ENCODE data around the gene PDE3B. TPM values are rescaled to one million over a fixed set of nuclear protein-coding genes. Genes with fewer than 3 reads are reported as not detected.
"Not testable (repeated sequence)": the region's sequence is repeated elsewhere in the genome, so short reads cannot be mapped to it uniquely, and the experiment has no call there.

PDE3B gene
- total RNA-seq, 2 donors from 2014 or later, result 21.1 to 23.4 TPM

DNA sequence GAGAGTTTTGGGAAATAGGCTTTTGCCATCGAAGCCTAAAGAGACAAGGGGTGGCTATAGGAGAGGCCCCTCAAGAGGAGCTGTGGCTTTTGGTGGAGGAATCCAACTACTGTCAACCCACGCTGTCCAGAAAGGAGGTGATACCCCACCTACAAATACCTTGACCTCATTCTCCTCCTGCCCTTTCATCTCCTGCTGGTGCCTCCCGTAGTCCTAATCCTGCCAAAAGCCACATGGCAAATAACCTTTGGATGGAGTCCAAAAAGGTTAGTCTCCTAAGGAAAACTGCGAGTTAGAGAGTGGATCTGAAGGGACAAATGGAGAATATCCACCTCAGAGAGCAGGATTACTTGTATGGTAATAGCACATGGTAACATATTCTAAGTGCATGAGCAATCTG is 112.7 kb downstream of the PDE3B start:
- TF ChIP-seq POLR2A (IDR thresholded peaks at IDR 0.05), result no peak
- TF ChIP-seq POLR2AphosphoS5 (IDR thresholded peaks at IDR 0.05), result no peak
- no peak for TF ChIP-seq CTCF (IDR thresholded peaks at IDR 0.05)
- 91% methylated on average over 4 of the region's 4 CpGs for WGBS

GRCh38 chr11:14759300-14760012 is 115.9 kb downstream of the PDE3B start:
- H3K27ac ChIP-seq; H3K36me3 ChIP-seq; H3K4me1 ChIP-seq (replicated peaks); intact Hi-C loops (cut with DNase I); H3K9me3 ChIP-seq; H3K27me3 ChIP-seq (replicated peaks; ENCODE audit: insufficient read depth); H3K4me3 ChIP-seq; DNase-seq (ENCODE audit: low spot score): not testable (repeated sequence)
- WGBS, result 94% methylated on average over 9 of the region's 9 CpGs

More for the DNA sequence above, 112.7 kb downstream of the PDE3B start:
- no peaks in the 10 kb centered on the region for H3K4me1 ChIP-seq (replicated peaks)
- no peak for DNase-seq (ENCODE audit: low spot score)
- H3K27ac ChIP-seq, result no peak overlapping the region
- H3K27me3 ChIP-seq (replicated peaks; ENCODE audit: insufficient read depth), result no peaks in the 10 kb centered on the region
- intact Hi-C loops (cut with DNase I), result no loop called here
- H3K36me3 ChIP-seq, result no peaks in the 10 kb centered on the region
- no peak overlapping the region for H3K4me3 ChIP-seq
- H3K9me3 ChIP-seq, result no peaks in the 10 kb centered on the region

DNA sequence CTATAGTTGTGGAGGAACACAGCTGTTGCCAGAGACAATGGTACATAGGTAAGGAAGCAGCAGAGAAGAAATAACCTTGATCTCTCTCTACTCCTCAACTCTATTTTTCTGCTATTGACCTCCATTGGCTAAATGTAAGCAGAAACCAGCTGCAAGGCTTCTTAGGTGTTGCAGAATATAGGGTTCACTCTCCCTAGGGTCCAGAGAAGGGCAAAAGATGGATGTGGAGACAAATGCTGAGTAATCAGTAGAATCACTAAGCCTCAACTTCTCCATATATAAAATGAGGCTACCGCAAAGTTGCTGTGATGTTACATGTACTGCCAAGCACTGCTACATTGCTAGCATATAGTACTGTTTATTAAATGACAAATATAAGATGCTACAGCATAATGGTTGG is 120.6 kb downstream of the PDE3B start:
- Histone ChIP-seq H3K4me1 (replicated peaks) (no peaks in the 10 kb centered on the region), H3K36me3 (no peaks in the 10 kb centered on the region), H3K27ac (no peak overlapping the region), H3K9me3 (no peaks in the 10 kb centered on the region), H3K4me3 (no peak overlapping the region), H3K27me3 (replicated peaks; ENCODE audit: insufficient read depth) (no peaks in the 10 kb centered on the region)
- DNase-seq (ENCODE audit: low spot score), result no peak
- 96% methylated on average over 1 of the region's 1 CpG for WGBS
- TF ChIP-seq POLR2A (IDR thresholded peaks at IDR 0.05) (no peak), CTCF (IDR thresholded peaks at IDR 0.05) (no peak), POLR2AphosphoS5 (IDR thresholded peaks at IDR 0.05) (no peak)
- intact Hi-C loops (cut with DNase I), result no loop called here

- WGBS, result 45% methylated on average over 6 of the region's 6 CpGs
- no peak for DNase-seq (ENCODE audit: low spot score)
- H3K27ac ChIP-seq, result no peak overlapping the region
- no peak for TF ChIP-seq POLR2A (IDR thresholded peaks at IDR 0.05)
- TF ChIP-seq CTCF (IDR thresholded peaks at IDR 0.05), result no peak
- no peak for TF ChIP-seq POLR2AphosphoS5 (IDR thresholded peaks at IDR 0.05)
- H3K9me3 ChIP-seq, result no peaks in the 10 kb centered on the region
- H3K36me3 ChIP-seq, result no peaks in the 10 kb centered on the region
- no peaks in the 10 kb centered on the region for H3K4me1 ChIP-seq (replicated peaks)
- H3K27me3 ChIP-seq (replicated peaks; ENCODE audit: insufficient read depth), result no peaks in the 10 kb centered on the region
- H3K4me3 ChIP-seq, result no peak overlapping the region
- intact Hi-C loops (cut with DNase I), result no loop called here
These were observed 121.2 kb downstream of the PDE3B start for GRCh38 chr11:14764579-14765527.

DNA sequence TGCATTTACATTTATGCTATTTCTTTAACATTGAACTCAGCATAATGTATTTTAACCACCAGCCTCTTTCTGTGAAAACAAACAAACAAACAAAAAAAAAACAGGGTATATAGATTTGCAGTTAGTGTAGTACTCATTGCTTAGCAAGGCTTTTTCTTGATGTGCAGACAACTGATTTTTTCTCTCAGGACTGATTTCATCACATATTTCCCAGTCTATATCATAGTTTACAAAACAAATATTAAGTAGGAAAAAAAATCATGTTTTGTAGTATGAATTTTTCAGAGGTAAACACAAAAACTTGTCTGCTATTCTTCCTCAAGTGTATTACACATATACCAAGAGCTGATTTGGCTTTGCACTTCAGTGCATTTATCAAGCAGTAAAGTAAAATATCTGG is 123.0 kb downstream of the PDE3B start:
- DNase-seq (ENCODE audit: low spot score), result no peak
- Histone ChIP-seq H3K4me3 (no peak overlapping the region), H3K27ac (no peak overlapping the region), H3K36me3 (no peaks in the 10 kb centered on the region), H3K27me3 (replicated peaks; ENCODE audit: insufficient read depth) (no peaks in the 10 kb centered on the region), H3K4me1 (replicated peaks) (no peaks in the 10 kb centered on the region), H3K9me3 (no peaks in the 10 kb centered on the region)
- intact Hi-C loops (cut with DNase I), result no loop called here
- TF ChIP-seq POLR2AphosphoS5 (IDR thresholded peaks at IDR 0.05), result no peak
- no peak for TF ChIP-seq CTCF (IDR thresholded peaks at IDR 0.05)
- TF ChIP-seq POLR2A (IDR thresholded peaks at IDR 0.05), result no peak

Measured in prostate gland (tissue), 2 donors.